Measurements from ENCODE around the gene DCANP1. TPM values are rescaled to one million over a fixed set of nuclear protein-coding genes. Genes with fewer than 3 reads are reported as not detected.

DCANP1 gene
- total RNA-seq, 5 donors from 2014 or later (not counting 1 experiment from before 2014, with no cell fraction given), result not detected

- H3K4me3 ChIP-seq (ENCODE audit: control insufficient read depth in 1 of 2, extremely low read depth in 1 of 2, low read length in 1 of 2), result no peak overlapping the region
- H3K9me3 ChIP-seq, result no peaks in the 10 kb centered on the region
- H3K27ac ChIP-seq (ENCODE audit: low read length), result no peak overlapping the region
- CTCF ChIA-PET, result no interaction called here
- ATAC-seq (replicated peaks in 1 of 4) (no peak), DNase-seq (peak in 2 of 35 experiments; percentile 16 to 17)
- peaks cover 0 to 10% of the 10 kb centered on the region in 2 experiments for H3K27me3 ChIP-seq (replicated peaks in 1 of 2; ENCODE audit: control insufficient read depth in 2 of 2, extremely low read depth in 1 of 2, insufficient read depth in 2 of 2, low read length in 1 of 2)
- H3K27ac Mint-ChIP-seq, result no peak overlapping the region
- H3K27me3 Mint-ChIP-seq, result peaks cover 12 to 15% of the 10 kb centered on the region in 2 donors
- H3K4me1 ChIP-seq (ENCODE audit: control insufficient read depth in 1 of 2, extremely low read depth in 1 of 2, insufficient read depth in 2 of 2, low read length in 2 of 2), result no peaks in the 10 kb centered on the region
- no peaks in the 10 kb centered on the region for H3K4me1 Mint-ChIP-seq
- no peaks in the 10 kb centered on the region for H3K9me3 Mint-ChIP-seq
- POLR2A ChIA-PET, result no interaction called here
- H3K4me3 Mint-ChIP-seq, result no peak overlapping the region
- no peaks in the 10 kb centered on the region for H3K36me3 Mint-ChIP-seq
- H3K36me3 ChIP-seq (ENCODE audit: control insufficient read depth in 2 of 2, extremely low read depth in 1 of 2, insufficient read depth in 1 of 2, low read length in 1 of 2), result no peaks in the 10 kb centered on the region
- 62% methylated on average over 11 of the region's 13 CpGs for WGBS (ENCODE audit: insufficient coverage)
Observed at GRCh38 chr5:135444360-135444759, 2.8 kb downstream of the DCANP1 start.

- CTCF ChIA-PET, result no interaction called here
- H3K27ac ChIP-seq (ENCODE audit: low read length), result no peak overlapping the region
Observed at GRCh38 chr5:135443161-135443960, 3.8 kb downstream of the DCANP1 start.

GRCh38 chr5:135442431-135443160 lies 4.6 kb downstream of the DCANP1 start:
- WGBS (ENCODE audit: insufficient coverage), result 72% methylated on average over 6 of the region's 8 CpGs
- CTCF ChIA-PET, result no interaction called here
- Histone ChIP-seq H3K36me3 (ENCODE audit: control insufficient read depth in 2 of 2, extremely low read depth in 1 of 2, insufficient read depth in 1 of 2, low read length in 1 of 2) (no peaks in the 10 kb centered on the region), H3K4me1 (ENCODE audit: control insufficient read depth in 1 of 2, extremely low read depth in 1 of 2, insufficient read depth in 2 of 2, low read length in 2 of 2) (no peaks in the 10 kb centered on the region), H3K4me3 (ENCODE audit: control insufficient read depth in 1 of 2, extremely low read depth in 1 of 2, low read length in 1 of 2) (no peak overlapping the region), H3K27ac (ENCODE audit: low read length) (no peak overlapping the region), H3K27me3 (replicated peaks in 1 of 2; ENCODE audit: control insufficient read depth in 2 of 2, extremely low read depth in 1 of 2, insufficient read depth in 2 of 2, low read length in 1 of 2) (peaks cover 0 to 6% of the 10 kb centered on the region in 2 experiments), H3K9me3 (no peaks in the 10 kb centered on the region)
- H3K4me1 Mint-ChIP-seq, result no peaks in the 10 kb centered on the region
- no peak for DNase-seq
- no peak for ATAC-seq (replicated peaks in 1 of 4)
- POLR2A ChIA-PET, result no interaction called here
- H3K9me3 Mint-ChIP-seq, result no peaks in the 10 kb centered on the region
- H3K27ac Mint-ChIP-seq, result no peak overlapping the region
- H3K27me3 Mint-ChIP-seq, result peaks cover 5 to 13% of the 10 kb centered on the region in 2 donors
- no peak overlapping the region for H3K4me3 Mint-ChIP-seq
- H3K36me3 Mint-ChIP-seq, result no peaks in the 10 kb centered on the region

More at GRCh38 chr5:135443161-135443960, 3.8 kb downstream of the DCANP1 start:
- H3K36me3 ChIP-seq (ENCODE audit: control insufficient read depth in 2 of 2, extremely low read depth in 1 of 2, insufficient read depth in 1 of 2, low read length in 1 of 2), result no peaks in the 10 kb centered on the region
- Mint-ChIP-seq H3K4me3 (no peak overlapping the region), H3K27me3 (peaks cover 7 to 13% of the 10 kb centered on the region in 2 donors), H3K27ac (no peak overlapping the region), H3K9me3 (no peaks in the 10 kb centered on the region), H3K36me3 (no peaks in the 10 kb centered on the region), H3K4me1 (no peaks in the 10 kb centered on the region)
- DNase-seq (no peak), ATAC-seq (replicated peaks in 1 of 4) (no peak)
- H3K4me1 ChIP-seq (ENCODE audit: control insufficient read depth in 1 of 2, extremely low read depth in 1 of 2, insufficient read depth in 2 of 2, low read length in 2 of 2), result no peaks in the 10 kb centered on the region
- POLR2A ChIA-PET, result no interaction called here
- no peaks in the 10 kb centered on the region for H3K9me3 ChIP-seq
- no peak overlapping the region for H3K4me3 ChIP-seq (ENCODE audit: control insufficient read depth in 1 of 2, extremely low read depth in 1 of 2, low read length in 1 of 2)
- H3K27me3 ChIP-seq (replicated peaks in 1 of 2; ENCODE audit: control insufficient read depth in 2 of 2, extremely low read depth in 1 of 2, insufficient read depth in 2 of 2, low read length in 1 of 2), result peaks cover 0 to 12% of the 10 kb centered on the region in 2 experiments
- WGBS (ENCODE audit: insufficient coverage), result 90% methylated on average over 2 of the region's 6 CpGs

- DNase-seq (no peak), ATAC-seq (replicated peaks in 1 of 4) (no peak)
- ChIA-PET POLR2A (no interaction called here), CTCF (no interaction called here)
- Mint-ChIP-seq H3K4me3 (no peak overlapping the region), H3K36me3 (no peaks in the 10 kb centered on the region), H3K27me3 (peaks cover 0 to 13% of the 10 kb centered on the region in 2 donors), H3K27ac (no peak overlapping the region), H3K4me1 (no peaks in the 10 kb centered on the region), H3K9me3 (no peaks in the 10 kb centered on the region)
- no peak overlapping the region for H3K27ac ChIP-seq (ENCODE audit: low read length)
- no peaks in the 10 kb centered on the region for H3K9me3 ChIP-seq
- no peaks in the 10 kb centered on the region for H3K4me1 ChIP-seq (ENCODE audit: control insufficient read depth in 1 of 2, extremely low read depth in 1 of 2, insufficient read depth in 2 of 2, low read length in 2 of 2)
- peaks cover 0 to 10% of the 10 kb centered on the region in 2 experiments for H3K27me3 ChIP-seq (replicated peaks in 1 of 2; ENCODE audit: control insufficient read depth in 2 of 2, extremely low read depth in 1 of 2, insufficient read depth in 2 of 2, low read length in 1 of 2)
- no peak overlapping the region for H3K4me3 ChIP-seq (ENCODE audit: control insufficient read depth in 1 of 2, extremely low read depth in 1 of 2, low read length in 1 of 2)
- H3K36me3 ChIP-seq (ENCODE audit: control insufficient read depth in 2 of 2, extremely low read depth in 1 of 2, insufficient read depth in 1 of 2, low read length in 1 of 2), result no peaks in the 10 kb centered on the region
- WGBS (ENCODE audit: insufficient coverage), result 79% methylated on average over 2 of the region's 4 CpGs
Observed at GRCh38 chr5:135441919-135442318, 5.2 kb downstream of the DCANP1 start.

- Histone ChIP-seq H3K27ac (ENCODE audit: low read length) (no peak overlapping the region), H3K27me3 (replicated peaks in 1 of 2; ENCODE audit: control insufficient read depth in 2 of 2, extremely low read depth in 1 of 2, insufficient read depth in 2 of 2, low read length in 1 of 2) (peaks cover 0 to 14% of the 10 kb centered on the region in 2 experiments), H3K9me3 (no peaks in the 10 kb centered on the region), H3K36me3 (ENCODE audit: control insufficient read depth in 2 of 2, extremely low read depth in 1 of 2, insufficient read depth in 1 of 2, low read length in 1 of 2) (no peaks in the 10 kb centered on the region), H3K4me1 (ENCODE audit: control insufficient read depth in 1 of 2, extremely low read depth in 1 of 2, insufficient read depth in 2 of 2, low read length in 2 of 2) (no peaks in the 10 kb centered on the region), H3K4me3 (ENCODE audit: control insufficient read depth in 1 of 2, extremely low read depth in 1 of 2, low read length in 1 of 2) (no peak overlapping the region)
- Mint-ChIP-seq H3K27ac (no peak overlapping the region), H3K9me3 (no peaks in the 10 kb centered on the region), H3K27me3 (peaks cover under 1 to 15% of the 10 kb centered on the region in 2 donors), H3K4me3 (no peak overlapping the region), H3K36me3 (no peaks in the 10 kb centered on the region), H3K4me1 (no peaks in the 10 kb centered on the region)
- ChIA-PET POLR2A (no interaction called here), CTCF (no interaction called here)
- WGBS (ENCODE audit: insufficient coverage), result 22% methylated on average over 9 of the region's 11 CpGs
- DNase-seq, result no peak
- ATAC-seq (replicated peaks in 1 of 4), result no peak
Observed at GRCh38 chr5:135441350-135441831, 5.8 kb downstream of the DCANP1 start.

- POLR2A ChIA-PET, result no interaction called here
- Mint-ChIP-seq H3K9me3 (no peaks in the 10 kb centered on the region), H3K36me3 (no peaks in the 10 kb centered on the region)
Observed at GRCh38 chr5:135440916-135441315, 6.2 kb downstream of the DCANP1 start.

More at GRCh38 chr5:135440916-135441315, 6.2 kb downstream of the DCANP1 start:
- no peak overlapping the region for H3K4me3 ChIP-seq (ENCODE audit: control insufficient read depth in 1 of 2, extremely low read depth in 1 of 2, low read length in 1 of 2)
- H3K9me3 ChIP-seq, result no peaks in the 10 kb centered on the region
- Mint-ChIP-seq H3K4me1 (no peaks in the 10 kb centered on the region), H3K27me3 (peaks cover 5 to 16% of the 10 kb centered on the region in 2 donors), H3K27ac (no peak overlapping the region), H3K4me3 (no peak overlapping the region)
- H3K27ac ChIP-seq (ENCODE audit: low read length), result no peak overlapping the region
- ATAC-seq (replicated peaks in 1 of 4) (no peak), DNase-seq (no peak)
- CTCF ChIA-PET, result no interaction called here
- 58% methylated on average over 3 of the region's 6 CpGs for WGBS (ENCODE audit: insufficient coverage)
- no peaks in the 10 kb centered on the region for H3K4me1 ChIP-seq (ENCODE audit: control insufficient read depth in 1 of 2, extremely low read depth in 1 of 2, insufficient read depth in 2 of 2, low read length in 2 of 2)
- peaks cover 0 to 15% of the 10 kb centered on the region in 2 experiments for H3K27me3 ChIP-seq (replicated peaks in 1 of 2; ENCODE audit: control insufficient read depth in 2 of 2, extremely low read depth in 1 of 2, insufficient read depth in 2 of 2, low read length in 1 of 2)
- H3K36me3 ChIP-seq (ENCODE audit: control insufficient read depth in 2 of 2, extremely low read depth in 1 of 2, insufficient read depth in 1 of 2, low read length in 1 of 2), result no peaks in the 10 kb centered on the region

Measured in T-cell (primary cell).